HG03558 (cell line): ENCODE data around the gene HSD17B2.

Experiments used
- ATAC-seq: cut with Tn5 transposase; IDR thresholded peaks from one replicate; pipeline ENCODE4 v1.9.1; 2021; ENCODE audit warnings: moderate number of reproducible peaks; ENCODE audit not compliant: unreplicated experiment; ENCODE audit errors: extremely low read depth

HSD17B2 gene

DNA sequence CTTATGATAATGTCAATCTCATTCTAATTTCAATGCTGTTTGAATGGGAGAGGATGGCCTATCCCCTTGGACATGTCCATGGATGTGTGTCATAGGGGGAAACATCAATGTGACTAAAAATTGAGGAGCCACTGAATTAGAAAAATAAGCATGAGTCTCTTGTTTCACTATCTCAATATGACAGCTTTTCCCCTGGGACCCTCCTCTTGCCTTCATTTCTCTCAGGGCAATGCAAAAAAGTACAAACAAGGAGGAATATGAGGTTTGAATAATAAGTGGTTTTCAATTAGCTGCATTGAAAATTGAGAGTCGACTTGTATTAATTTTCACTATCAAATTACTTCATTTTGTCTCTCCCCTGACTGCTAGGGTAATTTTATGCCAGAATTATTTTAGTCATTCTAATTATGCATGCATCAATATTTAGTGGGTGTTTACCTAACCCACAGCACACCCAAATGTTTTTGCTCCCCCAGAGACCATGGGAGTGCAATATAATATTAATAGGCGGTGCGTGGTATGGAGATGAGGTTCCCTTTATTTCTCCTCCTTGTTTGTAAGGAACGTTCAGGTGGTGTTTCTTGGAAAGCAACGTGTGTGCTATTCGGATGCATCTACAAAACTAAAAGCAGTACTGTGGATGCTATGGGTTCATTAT is 17.0 kb upstream of the HSD17B2 start:
- no peak for ATAC-seq

DNA sequence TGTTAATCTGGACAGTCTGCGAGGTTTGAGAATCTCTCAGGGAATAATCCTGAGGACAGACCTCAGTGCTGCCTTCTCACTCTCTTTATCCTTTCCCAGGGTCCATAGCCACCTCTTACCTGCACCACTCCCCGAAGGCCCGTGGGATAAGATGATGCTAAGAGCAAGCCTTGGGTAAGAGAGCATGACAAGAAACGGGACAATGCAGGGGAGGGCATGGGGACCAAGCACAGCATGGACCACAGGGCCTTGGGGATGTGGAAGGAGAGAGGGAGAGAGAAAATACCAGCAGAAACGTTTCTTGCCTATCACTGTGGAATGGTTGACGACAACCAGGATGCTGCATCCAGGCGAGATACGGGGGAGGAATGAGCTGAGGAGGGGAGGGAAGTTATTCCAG is 15.5 kb upstream of the HSD17B2 start:
- ATAC-seq = no peak

DNA sequence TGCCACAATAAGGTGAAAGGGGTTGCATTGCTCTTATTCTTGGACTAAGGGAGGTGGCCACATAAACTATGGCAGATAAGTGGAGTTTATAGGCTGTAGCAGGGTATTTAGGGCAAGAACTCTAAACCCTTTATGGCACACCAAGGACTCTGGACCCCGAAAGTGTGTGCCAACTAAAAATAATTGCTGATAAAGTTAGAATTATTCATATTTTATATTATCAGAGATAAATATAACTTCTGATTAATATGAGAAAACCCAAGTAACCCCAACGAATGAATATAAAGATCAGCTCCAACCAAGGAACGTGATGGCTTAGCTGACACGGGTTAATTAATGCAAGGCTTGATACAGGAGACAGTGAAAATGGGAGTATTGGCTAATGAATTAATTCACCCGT is 15.0 kb upstream of the HSD17B2 start:
- ATAC-seq = no peak

DNA sequence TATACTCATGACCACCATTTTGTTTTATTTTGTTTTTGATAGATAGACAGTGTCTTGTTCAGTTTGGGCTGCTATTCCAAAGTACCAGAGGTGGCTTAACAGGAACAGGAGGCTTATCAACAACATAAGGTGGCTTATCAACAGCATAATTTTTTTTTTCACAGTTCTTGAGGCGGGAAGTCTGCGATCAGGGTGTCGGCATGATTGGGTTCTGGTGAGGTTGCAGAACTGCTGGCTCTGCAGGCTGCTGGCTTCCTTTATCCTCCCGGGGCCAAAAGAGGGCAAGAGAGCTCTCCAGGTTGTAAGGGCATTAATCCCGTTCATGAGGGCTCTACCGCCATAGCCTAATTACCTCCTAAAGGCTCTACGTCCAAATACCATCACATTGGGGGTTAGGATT is 11.8 kb upstream of the HSD17B2 start:
- no peak for ATAC-seq

DNA sequence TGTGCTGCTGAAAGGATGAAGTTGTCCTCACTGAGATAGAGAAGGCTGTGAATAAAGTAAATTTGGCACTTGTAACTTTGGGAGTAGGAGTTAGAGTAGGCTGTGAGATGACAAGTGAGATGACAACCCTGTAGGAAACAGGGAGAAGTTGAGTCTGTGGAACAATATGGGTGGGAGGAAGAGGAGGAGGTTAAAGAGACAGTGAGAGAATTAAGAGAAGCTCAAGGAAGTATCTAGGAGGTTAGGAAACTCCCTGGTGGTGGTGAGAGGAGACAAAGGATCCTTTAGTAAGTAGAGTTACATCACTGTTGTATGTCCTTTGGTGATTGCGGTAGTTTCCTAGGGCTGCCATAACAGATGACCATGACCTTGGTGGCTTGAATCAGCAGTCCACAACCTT is 10.7 kb upstream of the HSD17B2 start:
- ATAC-seq = no peak

DNA sequence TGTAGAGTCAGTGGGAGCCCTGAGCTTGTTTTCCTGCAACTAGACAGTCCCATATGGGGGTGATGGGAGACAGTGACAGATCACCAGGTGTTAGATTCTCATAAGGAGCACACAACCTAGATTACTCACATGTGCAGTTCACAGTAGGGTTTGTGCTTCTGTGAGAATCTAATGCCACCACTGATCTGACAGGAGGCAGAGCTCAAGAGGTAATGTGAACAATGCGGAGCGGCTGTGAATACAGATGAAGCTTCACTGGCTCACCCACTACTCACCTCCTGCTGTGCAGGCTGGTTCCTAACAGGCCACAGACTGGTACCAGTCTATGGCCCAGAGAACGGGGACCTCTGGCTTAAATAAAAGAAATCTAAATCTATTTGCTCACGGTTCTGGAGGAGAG is 10.2 kb upstream of the HSD17B2 start:
- ATAC-seq = no peak

DNA sequence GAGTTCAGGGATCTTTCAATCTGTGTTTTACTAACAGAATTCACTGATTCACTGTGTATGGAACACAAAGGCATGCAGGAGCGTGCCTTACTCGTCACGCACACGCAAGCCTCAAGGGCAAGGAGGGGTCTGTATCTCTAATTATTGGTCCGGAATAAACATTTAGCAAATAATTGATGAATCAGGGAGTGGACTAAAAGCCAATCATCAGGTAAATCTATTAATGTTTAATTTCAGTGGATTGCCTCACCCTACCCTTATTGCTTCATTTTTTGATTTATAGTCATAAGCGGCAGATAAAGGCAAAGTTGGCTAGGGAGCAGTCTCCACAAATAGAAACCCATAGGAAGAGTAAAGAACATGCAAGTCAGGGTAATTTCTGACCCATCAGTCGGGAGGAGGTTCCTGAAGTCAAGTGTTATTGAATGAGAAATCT is 7.4 kb upstream of the HSD17B2 start:
- no peak for ATAC-seq

DNA sequence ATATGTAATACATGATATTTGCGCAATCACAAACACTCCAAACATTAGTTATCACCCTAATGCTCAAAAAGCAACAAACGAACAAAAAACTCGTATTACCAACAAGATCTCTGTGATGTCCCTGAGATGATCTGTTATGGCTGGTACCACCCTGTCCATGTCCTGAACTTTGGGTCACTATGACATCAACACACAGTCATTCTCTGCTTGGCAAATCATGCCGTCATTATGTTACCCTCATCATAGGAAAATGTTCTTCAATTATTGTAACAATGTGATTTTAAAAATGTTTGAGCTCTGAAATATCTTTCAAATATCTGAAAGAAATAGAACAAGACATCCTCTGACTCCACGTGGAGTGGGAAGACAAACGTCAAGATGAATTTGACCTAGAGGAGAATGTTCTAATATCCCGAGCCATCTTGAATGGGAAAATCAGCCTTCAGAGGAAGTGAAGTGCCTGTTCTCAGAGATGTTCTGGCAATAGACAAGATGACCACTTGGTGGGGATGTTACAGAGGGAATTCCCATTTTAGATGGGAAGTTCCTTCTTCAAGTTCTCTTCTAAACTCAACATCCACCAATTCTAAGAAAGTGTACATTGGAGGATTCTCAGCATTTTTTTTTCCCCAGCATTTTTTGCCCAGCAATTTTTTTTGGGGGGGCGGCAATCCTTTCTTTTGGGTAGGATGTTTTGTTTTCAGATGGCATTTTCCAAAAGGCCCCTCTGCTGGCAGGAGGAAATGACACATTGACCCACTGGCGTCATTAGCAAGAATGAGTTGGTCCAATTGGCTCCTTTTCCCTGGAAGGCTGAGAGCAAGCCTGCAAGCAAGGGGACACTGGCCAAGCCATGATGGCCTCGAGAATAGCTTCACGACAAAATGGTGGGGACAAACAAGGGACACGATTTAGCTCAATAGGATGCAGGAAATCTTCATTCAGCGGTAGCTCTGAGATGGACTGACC is 3.7 kb upstream of the HSD17B2 start:
- ATAC-seq = no peak

DNA sequence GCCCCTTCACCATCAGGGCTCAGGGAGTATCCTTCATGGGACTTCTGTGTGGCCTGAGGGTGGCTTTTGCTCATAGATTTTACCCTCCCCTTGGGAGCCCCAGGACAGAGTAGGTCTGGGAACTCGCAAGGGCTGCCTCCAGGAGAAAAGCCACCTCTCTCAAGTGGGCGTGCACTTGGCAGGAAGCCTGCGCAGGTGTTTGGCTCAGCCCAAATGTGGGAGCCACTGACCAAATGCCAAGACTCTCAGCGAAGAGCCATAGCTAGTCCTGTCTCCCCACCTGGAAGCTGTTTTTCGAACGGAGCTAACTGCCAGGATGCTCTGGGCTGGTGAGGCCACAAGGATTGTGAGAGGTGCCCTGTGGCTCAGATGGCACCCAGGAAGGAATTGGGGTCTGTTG is 2.0 kb upstream of the HSD17B2 start:
- no peak for ATAC-seq

DNA sequence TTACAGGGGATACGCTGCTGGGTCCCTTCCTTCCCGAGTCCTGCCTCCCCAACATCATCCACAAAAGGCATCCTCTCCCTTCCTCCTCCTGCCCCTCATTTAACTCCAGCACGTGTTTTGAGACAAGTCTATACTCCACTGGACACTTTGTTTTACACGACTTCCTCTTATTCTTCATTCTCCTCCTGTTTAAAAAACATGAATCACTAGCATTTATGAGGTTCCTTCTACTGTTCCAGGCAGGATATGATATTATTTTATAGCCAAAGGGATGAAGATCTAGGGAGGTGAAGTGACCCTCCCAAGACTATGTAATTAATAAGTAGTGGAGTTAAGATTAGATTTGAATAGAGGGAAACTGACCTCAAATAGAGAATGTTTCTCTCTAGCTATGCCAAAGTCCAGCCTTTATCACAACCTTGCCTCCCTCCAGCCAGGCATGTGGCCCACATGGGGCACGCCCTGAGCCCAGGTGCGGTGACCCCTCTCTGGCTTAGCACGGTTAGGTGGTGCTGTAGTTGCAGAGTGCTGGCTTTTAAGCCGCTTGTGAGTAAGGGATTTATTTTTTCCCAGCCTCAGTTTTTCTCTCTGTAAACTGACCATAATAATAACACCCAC is 1.3 kb upstream of the HSD17B2 start:
- ATAC-seq = no peak

DNA sequence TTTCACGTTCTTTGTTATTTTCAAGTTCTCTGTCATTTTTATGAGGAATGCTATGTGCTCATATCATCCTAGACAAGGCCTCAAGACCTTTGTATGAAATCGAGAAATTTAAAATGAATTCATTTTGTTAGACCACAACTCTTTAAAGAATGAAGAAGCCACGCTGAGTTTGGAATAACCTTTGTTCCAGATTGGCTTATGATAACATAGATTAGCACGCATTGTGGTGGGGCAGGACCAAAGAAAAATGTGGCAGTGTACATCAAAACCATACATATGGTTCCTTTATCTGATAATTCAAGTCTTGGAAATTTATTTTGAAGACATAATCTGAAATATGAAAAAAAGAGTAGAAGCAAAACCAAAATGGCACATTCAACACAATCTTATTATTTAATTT is 2.2 kb downstream of the HSD17B2 start:
- ATAC-seq = no peak

DNA sequence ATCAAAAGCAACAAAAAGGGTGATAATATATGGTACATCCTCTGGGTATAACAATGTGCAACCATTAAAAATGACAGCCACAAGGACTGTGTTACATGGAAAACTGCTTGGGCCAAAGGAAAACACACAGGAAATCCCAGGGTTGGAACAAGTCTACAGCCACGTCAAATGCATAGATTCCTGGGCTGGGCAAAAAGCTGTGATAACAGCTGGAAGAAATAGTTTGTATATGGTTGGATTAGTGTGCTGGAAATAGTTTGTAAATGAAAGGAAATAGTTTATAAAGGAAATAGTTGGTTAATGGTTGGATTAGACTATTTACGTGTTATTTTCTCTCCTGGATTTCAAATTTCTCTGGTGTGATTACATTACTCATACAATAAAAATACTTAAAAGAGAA is 2.6 kb downstream of the HSD17B2 start:
- no peak for ATAC-seq

DNA sequence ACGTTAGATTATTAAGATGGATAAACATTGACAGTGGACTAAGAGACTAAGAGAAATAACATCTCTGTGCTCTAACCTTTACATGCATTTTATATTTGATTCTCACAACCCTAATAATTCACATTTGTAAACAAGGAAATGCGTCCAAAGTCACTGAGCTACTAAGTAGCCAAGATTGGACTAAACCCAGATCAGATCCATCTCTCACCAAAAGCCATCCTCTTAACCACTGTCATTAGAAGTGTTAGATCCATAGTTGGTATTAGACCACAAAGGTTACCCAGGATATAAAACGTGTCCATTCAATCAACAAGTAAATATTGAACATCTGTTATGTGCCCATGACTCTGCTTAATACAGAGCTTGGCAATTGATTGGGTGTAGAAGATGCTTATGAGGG is 5.2 kb downstream of the HSD17B2 start:
- no peak for ATAC-seq

DNA sequence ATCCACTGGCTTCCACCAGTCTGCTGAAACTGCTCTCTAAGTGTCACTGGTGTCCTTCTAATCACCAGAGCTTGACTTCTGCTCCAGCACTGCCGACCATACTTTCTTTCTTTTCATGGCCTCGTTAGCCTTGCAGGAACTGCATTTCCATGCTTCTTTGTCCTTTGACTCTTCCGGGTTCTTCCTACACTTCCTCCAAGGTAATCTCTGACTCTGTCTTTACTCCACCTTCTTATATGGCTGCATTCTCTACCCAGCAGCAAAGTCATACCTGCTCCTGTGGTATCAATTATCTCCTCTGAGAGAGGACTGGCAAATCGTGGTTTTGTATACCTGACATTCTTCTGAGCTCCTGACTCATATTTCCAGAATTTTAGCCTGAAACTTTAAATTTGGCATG is 6.5 kb downstream of the HSD17B2 start:
- no peak for ATAC-seq

DNA sequence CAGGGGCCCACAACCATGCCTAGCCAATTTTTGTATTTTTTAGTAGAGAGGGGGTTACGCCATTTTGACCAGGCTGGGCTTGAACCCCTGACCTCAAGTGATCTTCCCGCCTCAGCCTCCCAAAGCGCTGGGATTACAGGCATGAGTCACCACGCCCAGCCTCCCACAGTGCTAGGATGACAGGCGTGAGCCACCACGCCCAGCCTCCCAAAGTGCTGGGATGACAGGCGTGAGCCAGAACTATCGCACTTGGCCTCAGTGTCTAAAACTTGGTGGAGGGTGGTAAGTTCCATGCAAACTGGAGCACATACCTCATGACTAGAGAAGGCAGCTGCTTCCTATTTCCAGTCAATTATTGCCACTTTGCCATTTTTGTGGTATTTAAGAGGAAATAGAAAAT is 7.1 kb downstream of the HSD17B2 start:
- ATAC-seq = no peak

DNA sequence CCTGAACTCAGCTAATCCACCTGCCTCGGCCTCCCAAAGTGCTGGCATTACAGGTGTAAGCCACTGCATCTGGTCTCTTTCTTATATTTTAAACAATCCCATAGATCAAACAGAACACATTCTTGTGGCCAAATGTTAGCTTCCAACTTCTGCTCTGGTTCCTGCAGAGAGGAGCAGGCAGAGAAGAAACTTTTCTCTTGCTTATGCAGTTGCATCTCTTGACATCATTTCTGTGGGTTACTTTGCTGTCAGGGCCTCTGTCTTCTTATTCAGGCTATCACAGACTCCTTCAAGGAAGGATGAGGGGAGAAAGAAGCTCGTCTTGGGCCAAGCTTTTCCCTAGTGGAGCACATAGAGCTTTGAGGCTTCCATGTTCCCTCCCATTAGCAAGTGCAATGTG is 7.8 kb downstream of the HSD17B2 start:
- ATAC-seq = no peak

DNA sequence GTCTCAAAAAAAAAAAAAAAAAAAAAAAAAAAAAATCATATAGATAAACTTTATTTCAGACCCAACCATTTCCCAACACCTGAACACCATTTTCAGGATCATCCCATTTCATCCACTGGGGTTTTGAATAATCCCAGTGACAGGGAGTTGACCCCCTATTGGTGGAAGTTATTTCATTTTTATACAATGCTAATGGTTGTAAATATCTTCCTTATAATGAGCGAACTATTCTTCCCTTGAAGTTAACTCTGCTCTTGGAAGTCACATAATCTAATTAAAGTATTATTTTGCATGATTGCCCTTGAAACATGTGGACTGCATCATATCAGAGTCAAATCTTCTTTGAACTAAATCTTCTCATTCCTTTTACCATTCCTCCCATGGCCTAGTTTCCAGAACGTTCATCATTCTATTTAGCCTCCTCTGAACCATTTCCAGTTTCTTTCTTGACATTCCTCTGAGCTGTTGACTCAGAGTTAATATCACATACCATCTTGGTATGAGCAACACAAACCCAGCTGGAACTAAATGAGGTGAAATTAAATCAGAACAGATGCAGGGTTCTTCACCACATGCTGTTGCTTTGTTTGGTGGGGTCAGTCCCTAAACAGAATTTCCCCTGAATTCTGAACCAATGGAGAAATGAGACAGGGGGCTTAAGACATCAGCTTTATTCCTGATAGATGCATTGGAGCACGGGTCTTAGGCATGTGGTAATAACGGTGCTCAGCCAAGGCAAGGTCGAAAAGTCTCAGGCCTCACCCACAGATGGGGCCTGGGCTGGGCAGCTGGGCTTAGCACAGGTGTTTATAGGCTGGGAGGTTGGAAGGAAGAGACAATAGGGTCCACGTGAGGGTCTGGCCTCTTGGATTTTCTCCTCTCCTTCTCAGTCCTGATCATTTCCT is 8.9 kb downstream of the HSD17B2 start:
- no peak for ATAC-seq

DNA sequence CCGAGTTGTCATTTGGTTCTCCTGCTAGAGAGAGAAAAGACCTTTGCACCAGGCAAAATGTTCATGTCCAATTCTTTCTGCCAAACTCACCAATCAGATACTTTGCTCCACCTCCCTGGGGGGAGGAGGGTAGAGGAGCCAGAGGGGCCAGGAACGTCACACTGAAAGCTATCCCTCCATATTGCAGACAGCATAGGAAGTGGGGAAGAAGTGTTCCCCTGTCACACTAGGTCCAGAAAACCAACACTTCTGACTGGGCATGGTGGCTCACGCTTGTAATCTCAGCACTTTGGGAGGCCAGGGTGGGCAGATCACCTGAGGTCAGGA is 9.5 kb downstream of the HSD17B2 start:
- no peak for ATAC-seq

DNA sequence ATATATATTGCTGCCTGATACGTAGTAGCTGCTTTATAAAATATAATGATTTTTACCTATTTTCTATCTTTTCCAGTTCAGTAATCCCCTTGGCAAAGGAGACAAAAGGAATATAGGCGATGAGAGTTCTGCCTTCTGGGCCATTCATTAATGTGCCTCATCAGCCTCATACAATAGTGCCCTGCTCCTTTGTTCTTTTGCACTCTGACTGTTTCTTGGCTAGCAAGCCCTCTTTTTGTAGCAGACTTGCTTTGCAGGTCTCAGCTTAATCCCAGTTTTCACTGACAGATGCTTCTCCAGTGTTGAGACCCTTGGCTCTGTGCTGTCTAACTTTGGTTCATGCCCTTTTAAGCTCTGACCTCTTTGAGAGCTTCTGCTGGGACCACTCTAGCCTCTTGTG is 10.4 kb downstream of the HSD17B2 start:
- ATAC-seq = no peak

DNA sequence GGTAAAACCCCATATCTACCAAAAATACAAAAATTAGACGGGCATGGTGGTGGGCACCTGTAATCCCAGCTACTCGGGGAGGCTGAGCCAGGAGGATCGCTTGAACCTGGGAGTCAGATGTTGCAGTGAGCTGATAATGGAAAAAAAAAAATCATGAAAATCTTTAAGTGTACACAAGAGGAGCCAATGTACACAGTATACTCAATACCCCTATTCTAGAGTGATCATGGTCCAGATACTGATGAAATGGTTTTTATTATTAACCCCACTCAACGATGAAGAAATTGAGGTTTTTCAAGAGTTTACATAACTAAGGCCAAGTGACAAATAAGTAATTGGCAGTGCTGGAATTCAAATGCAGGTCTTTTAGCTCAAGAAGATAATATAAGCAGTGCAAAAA is 11.5 kb downstream of the HSD17B2 start:
- no peak for ATAC-seq
